DOHH2 (cell line): Measurements from ENCODE around the gene HINT3.

ENCODE experiments used
- H3F3A ChIP-seq: fragments of 200-600 bp; sonication (generic), shearing (Covaris generic); 2 replicates; pipeline ENCODE4 v1.6.0; 2016; ENCODE audit warnings: antibody characterized with exemption, mild to moderate bottlenecking; ENCODE audit not compliant: control insufficient read depth, insufficient read depth
- H3K27ac ChIP-seq: fragments of 200-600 bp; sonication (generic); 2 replicates; pipeline ENCODE4 v1.5.1; 2014; ENCODE audit warnings: low read depth, mild to moderate bottlenecking, low read length, moderate library complexity
- H3K27me3 ChIP-seq: fragments of 200-600 bp; sonication (generic); 2 replicates; pipeline ENCODE4 v1.6.1; 2014; ENCODE audit warnings: mild to moderate bottlenecking, low read length, mixed read lengths; ENCODE audit not compliant: control insufficient read depth
- H3K36me3 ChIP-seq: fragments of 200-600 bp; sonication (generic); 2 replicates; pipeline ENCODE4 v1.6.1; 2014; ENCODE audit warnings: mild to moderate bottlenecking, low read length, moderate library complexity, mixed read lengths; ENCODE audit not compliant: control insufficient read depth
- H3K4me1 ChIP-seq: fragments of 200-600 bp; sonication (generic); 2 replicates; pipeline ENCODE4 v1.6.1; 2014; ENCODE audit warnings: mild to moderate bottlenecking, low read length, mixed read lengths; ENCODE audit not compliant: control insufficient read depth
- H3K4me2 ChIP-seq: fragments of 200-600 bp; sonication (generic); 2 replicates; pipeline ENCODE4 v1.6.0; 2014; ENCODE audit warnings: mild to moderate bottlenecking, low read length, moderate library complexity
- H3K4me3 ChIP-seq: fragments of 200-600 bp; sonication (generic); 2 replicates; pipeline ENCODE4 v1.5.1; 2014; ENCODE audit warnings: mild to moderate bottlenecking, low read length, mixed read lengths
- H3K79me2 ChIP-seq: fragments of 200-600 bp; sonication (generic); 2 replicates; pipeline ENCODE4 v1.6.1; 2014; ENCODE audit warnings: mild to moderate bottlenecking, low read length, mixed read lengths; ENCODE audit not compliant: control insufficient read depth
- H3K9me2 ChIP-seq: fragments of 200-600 bp; sonication (generic); replicated peaks from 2 replicates; pipeline ENCODE4 v1.6.1; 2014; ENCODE audit warnings: mild to moderate bottlenecking, low read length, mixed read lengths; ENCODE audit not compliant: control insufficient read depth
- H3K9me3 ChIP-seq: fragments of 200-600 bp; sonication (generic); 2 replicates; pipeline ENCODE4 v1.6.1; 2014; ENCODE audit warnings: antibody characterized with exemption, low read length, mixed read lengths; ENCODE audit not compliant: control insufficient read depth, insufficient read depth
- H4K20me1 ChIP-seq: fragments of 200-600 bp; sonication (generic); 2 replicates; pipeline ENCODE4 v1.6.0; 2014; ENCODE audit warnings: low read depth, mild to moderate bottlenecking, antibody characterized with exemption, low read length, moderate library complexity; ENCODE audit not compliant: control insufficient read depth, insufficient read depth
- CTCF ChIP-seq: fragments of 200-600 bp; sonication (generic); IDR thresholded peaks from one replicate; pipeline ENCODE4 v1.5.1; 2014; ENCODE audit warnings: antibody characterized with exemption, mild to moderate bottlenecking, low read depth, low read length; ENCODE audit not compliant: poor library complexity, severe bottlenecking
- EZH2phosphoT487 ChIP-seq: fragments of 200-600 bp; sonication (generic); IDR thresholded peaks from 2 replicates; pipeline ENCODE4 v1.6.1; 2017; ENCODE audit warnings: borderline replicate concordance, mild to moderate bottlenecking, antibody characterized with exemption, low read length, moderate library complexity, mixed read lengths

HINT3 gene

GRCh38 chr6:125988280-125988679 lies 31.7 kb downstream of the HINT3 start:
- Histone ChIP-seq H3K27me3 (no peaks in the 10 kb centered on the region), H3K9me2 (no peaks in the 10 kb centered on the region), H3K9me3 (no peaks in the 10 kb centered on the region), H4K20me1 (no peaks in the 10 kb centered on the region), H3K79me2 (peaks cover 82% of the 10 kb centered on the region), H3K27ac (no peak overlapping the region), H3K4me1 (peaks cover 48% of the 10 kb centered on the region), H3K36me3 (peaks cover 29% of the 10 kb centered on the region), H3K4me3 (peak overlapping the region; percentile 92), H3K4me2 (peak overlapping the region; percentile 80), H3F3A (0 out of 2 replicates have a peak, but pooled peaks cover 5% of the 10 kb centered on the region)
- TF ChIP-seq EZH2phosphoT487, result no peak
- no peak for TF ChIP-seq CTCF

- no peak overlapping the region for H3K27ac ChIP-seq
- no peak overlapping the region for H3K4me3 ChIP-seq
- TF ChIP-seq EZH2phosphoT487, result no peak
- TF ChIP-seq CTCF, result no peak
- peaks cover 32% of the 10 kb centered on the region for H3K36me3 ChIP-seq
- H3K79me2 ChIP-seq, result peaks cover 92% of the 10 kb centered on the region
- H3F3A ChIP-seq, result peaks cover 16% of the 10 kb centered on the region
- H3K9me3 ChIP-seq, result no peaks in the 10 kb centered on the region
- peaks cover 51% of the 10 kb centered on the region for H3K4me1 ChIP-seq
- H4K20me1 ChIP-seq, result no peaks in the 10 kb centered on the region
- H3K27me3 ChIP-seq, result no peaks in the 10 kb centered on the region
- H3K9me2 ChIP-seq, result no peaks in the 10 kb centered on the region
- peak overlapping the region; percentile 80 for H3K4me2 ChIP-seq
These were observed 33.1 kb downstream of the HINT3 start for GRCh38 chr6:125989631-125990030.

- Histone ChIP-seq H3K4me3 (no peak overlapping the region), H3K9me2 (no peaks in the 10 kb centered on the region), H3K36me3 (peaks cover 38% of the 10 kb centered on the region), H4K20me1 (no peaks in the 10 kb centered on the region), H3K79me2 (peaks cover 86% of the 10 kb centered on the region), H3K9me3 (no peaks in the 10 kb centered on the region), H3K4me2 (no peak overlapping the region), H3K27me3 (no peaks in the 10 kb centered on the region), H3F3A (peaks cover 23% of the 10 kb centered on the region), H3K4me1 (peaks cover 49% of the 10 kb centered on the region), H3K27ac (no peak overlapping the region)
- TF ChIP-seq CTCF (no peak), EZH2phosphoT487 (no peak)
These were observed 35.1 kb downstream of the HINT3 start for GRCh38 chr6:125991653-125992052.
